ENCODE measurements around the gene PLCB4.

PLCB4 gene

DNA sequence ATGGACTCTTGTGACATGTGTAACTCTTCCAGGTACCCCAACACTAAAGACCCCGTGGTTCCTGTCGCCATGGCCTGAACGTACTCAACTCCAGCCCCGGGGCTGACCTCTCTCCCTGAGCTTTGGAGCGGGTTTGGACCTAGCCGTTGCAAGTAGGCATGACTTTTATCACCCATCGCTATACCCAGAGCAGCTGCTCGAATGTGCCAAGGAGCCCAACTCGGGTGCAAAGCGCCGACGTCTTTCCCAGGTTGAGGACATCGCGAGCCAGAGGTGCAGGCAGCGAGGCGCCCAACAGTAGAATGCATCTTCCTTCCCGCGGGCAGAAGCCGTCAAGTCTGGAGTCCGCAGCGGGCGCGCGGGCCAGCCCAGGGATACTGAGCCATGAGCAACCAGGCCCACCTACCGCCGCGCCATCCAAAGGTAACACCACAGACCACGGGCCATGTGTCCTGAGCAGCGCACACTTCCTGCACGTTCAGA is 439.9 kb downstream of the PLCB4 start:
- no peak for DNase-seq

DNA sequence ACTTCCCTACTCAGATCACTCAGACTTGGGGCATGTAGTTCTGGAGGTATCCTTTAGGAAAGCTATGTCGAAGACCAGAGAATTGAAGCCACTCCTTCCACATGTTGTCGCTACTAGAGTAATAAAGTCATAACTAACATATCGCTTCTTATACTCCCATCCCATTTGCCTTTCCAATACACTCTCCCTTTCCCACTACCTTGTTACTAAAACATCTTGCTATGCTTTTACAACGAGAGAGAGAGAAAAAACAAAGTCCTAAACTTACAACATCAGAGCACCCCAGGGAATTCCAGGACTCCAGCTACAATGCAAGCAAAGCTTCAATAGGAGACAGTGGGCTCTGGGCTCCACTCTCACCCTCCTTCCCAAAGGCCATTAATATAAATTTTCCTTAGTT is 440.4 kb downstream of the PLCB4 start:
- DNase-seq = no peak

DNA sequence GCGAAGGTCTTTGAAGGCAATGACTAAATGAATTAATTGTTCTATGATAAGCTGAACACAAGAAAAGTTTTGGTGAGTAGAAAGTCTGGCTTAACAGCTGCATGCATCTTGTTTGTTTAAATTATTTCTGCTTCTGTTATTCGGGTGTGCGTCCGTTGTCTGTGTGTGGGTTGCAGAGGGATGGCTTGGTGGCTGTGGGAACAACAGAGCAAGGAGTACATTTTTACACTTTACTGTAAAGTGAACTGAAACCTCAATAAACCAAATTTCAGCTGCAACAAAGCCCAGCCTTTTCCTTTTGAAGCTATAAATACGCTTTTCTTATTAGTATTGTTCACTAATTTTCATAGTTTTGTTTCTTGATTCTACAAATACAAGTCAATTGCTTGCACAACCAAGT is 442.0 kb downstream of the PLCB4 start:
- DNase-seq = no peak

DNA sequence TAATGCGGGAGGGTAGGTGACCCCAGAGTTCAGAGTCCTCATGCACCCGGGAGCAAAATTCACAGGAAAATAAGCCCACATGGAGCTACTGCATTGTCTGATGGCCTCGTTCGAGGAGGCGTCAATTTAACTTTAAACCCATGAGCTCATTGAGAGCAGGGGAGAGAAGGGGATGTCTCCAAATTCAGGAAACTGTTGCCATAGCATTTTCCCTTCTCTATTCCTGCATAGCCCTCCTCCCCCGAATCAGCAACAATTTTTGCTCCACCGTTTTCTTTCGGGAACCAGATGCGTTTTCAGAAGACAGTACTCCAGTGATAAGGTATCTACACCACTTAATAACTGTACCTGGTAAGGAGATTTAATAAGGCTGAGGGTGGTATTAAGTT is 445.2 kb downstream of the PLCB4 start:
- DNase-seq = no peak

DNA sequence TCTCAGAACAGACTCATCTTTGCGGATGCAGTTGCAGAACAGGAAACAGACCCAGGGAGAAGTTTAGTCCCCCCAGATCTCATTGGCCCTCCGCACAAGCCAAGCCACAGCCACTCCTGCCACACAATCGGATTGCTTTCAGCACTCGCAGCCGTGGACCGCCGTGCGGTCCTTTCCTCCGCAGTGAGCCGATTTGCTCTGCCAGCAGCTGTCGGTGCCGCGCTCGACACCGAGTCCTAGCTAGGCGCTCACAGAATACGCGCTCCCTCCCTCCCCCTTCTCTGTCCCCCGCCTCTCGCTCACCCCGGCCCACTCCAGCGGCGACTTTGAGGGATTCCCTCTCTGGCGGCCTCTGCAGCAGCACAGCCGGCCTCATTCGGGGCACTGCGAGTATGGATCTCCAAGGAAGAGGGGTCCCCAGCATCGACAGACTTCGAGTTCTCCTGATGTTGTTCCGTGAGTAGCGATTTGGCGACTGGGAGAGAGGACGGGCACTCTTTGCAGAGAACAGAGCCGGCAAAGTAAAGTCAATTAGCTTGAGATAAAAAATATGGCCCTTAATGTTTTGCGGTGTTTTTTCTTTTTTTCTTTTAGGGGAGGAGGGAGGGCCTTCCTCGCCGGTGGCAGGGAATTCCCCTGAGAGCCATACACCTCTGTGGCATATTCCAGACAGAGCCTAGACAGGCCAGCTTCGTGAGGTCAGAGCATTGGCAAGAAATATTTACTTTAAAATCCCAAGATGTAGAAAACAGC is 445.8 kb downstream of the PLCB4 start, which contains the start of gene LAMP5:
Gene LAMP5 (plus strand): TSS at position 130 of the 753 bp plus-strand sequence. CDS start 263 bp downstream, at position 393.
- DNase-seq = no peak

DNA sequence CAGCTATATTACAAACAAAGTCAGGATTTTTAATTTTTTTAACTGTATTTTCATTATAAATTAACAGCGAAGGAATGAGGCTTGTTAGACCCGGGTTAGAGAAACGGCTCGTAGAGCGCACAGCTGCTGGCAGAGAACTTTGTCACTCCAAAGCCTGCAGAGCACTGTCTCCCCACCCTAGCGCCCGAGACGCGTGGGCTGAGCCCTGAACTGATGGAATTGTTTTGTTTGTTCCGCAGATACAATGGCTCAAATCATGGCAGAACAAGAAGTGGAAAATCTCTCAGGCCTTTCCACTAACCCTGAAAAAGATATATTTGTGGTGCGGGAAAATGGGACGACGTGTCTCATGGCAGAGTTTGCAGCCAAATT is 446.3 kb downstream of the PLCB4 start:
- no peak for DNase-seq

DNA sequence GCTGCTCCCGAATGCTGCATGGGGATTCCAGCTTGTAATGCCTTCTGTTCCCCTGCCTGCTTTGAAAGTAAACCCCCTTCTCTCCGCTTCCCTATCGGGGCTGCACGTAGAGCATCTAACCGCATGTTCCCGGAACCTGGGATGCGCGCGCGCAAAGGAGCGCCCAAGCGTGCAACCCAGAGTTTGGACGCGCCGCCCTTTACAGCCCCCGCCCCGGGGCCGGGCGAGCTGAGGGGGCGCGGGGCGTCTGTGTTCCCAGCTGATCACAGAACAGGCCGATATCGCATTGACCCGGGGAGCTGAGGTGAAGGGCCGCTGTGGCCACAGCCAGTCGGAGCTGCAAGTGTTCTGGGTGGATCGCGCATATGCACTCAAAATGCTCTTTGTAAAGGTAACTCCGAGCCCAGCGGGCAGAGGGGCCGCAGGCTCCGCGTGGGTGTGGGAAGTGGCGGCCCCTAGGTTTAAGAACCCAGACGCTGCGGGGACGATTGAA is 446.9 kb downstream of the PLCB4 start:
- no peak for DNase-seq

DNA sequence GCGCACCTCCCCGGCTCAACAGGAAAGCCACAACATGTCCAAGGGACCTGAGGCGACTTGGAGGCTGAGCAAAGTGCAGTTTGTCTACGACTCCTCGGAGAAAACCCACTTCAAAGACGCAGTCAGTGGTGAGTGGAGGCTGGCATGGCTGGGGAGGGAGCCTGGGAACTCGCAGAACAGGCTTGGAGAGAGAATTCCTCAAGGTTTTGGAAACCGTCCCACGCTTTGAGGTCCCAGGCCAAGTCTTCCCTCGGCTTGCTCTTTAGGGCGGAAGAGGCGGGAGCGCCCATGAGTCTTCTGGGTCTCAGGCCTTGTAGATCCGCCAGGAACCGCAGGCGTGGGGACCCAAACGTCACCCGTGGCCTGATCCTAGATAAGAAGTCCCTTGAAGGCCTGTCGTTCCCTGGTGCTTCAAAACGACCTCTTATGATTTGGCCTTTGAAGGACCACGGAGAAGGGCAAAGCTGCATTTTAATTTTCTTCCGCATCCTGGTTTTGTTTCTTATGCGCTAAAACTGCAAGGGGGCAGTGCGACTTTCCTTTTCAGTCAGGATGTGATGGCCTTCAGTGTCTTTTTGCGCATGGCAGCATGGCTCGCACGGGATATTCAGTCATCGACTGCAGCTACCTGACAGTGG is 447.5 kb downstream of the PLCB4 start:
- no peak for DNase-seq

DNA sequence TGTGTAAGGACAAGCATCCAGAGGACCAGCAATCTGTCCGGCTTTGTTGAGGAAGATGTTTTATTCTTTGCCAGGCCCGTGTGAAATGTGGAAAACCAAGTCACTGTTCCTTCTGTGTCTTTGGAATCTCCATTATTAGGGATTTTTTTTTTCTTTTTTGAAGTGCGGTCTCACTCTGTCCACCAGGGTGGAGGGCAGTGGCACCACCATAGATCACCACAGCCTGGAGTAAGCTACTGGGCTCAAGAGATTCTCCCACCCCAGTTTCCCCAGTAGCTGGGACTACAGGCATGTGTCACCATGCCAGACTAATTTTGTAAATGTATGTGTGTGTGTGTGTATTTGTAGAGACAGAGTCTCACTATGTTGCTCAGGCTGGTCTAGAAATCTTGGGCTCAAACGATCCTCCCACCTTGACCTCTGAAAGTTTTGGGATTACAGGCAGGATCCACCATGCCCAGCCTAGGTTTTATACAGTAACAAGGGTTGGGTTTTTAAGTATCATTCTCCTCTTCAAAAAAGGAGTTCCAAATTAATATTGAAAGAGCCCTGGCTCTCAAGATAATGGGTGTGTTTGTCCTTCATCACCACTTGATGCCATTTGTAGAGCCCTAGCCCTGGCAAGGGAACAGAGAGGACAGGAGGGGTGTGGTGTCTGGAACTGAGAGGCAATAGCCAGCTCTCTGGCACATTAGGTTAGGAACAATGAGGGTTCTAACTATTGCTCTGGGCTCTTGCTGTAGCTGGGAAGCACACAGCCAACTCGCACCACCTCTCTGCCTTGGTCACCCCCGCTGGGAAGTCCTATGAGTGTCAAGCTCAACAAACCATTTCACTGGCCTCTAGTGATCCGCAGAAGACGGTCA is 448.6 kb downstream of the PLCB4 start:
- no peak for DNase-seq

DNA sequence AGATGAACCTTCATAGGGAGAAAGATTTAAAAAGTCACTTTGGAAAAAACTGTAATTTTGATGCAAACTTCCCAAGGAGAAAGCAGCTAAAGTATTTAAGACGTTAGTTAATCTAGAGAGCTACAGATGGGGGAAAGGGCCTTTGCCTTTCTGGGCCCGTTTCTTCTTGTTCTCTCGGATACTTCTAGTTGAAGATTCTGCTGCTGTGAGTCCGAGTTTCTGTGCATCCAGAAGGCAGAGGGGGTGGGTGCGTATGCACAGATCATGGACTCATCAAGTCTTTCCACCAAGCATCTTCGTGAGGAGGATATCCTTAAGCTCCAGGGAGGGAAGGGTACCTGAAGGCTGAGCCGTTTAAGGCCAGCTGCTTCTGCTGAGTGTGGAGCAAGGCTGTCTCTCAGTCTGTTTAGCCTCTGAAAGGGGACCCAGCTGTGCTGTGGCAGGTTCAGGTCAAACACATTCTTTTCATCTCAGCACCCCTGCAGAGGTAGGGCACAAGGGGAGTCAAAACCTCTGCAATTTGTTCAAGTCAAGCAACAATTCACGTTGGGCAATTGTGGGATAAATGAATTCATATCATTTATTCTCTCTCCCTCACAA is 449.8 kb downstream of the PLCB4 start:
- no peak for DNase-seq

DNA sequence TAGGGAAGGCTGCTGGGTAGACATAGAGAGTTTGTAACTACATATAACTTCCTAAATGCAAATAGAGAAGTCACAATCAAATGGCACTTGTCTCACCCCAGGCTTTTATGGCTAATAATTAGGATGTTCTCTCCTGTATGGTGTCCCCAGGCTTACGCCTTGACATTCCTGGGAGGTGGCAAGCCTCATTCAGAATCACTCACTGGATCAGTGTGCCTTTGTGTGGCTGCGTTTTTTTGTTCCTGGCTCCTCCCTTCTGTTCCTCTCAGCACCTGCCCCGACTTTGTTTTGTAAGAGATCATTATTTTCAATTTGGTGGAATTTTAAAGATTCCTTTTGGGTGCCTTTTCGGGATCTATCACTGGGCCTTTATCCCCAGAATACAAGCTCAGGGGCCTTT is 451.2 kb downstream of the PLCB4 start:
- no peak for DNase-seq

DNA sequence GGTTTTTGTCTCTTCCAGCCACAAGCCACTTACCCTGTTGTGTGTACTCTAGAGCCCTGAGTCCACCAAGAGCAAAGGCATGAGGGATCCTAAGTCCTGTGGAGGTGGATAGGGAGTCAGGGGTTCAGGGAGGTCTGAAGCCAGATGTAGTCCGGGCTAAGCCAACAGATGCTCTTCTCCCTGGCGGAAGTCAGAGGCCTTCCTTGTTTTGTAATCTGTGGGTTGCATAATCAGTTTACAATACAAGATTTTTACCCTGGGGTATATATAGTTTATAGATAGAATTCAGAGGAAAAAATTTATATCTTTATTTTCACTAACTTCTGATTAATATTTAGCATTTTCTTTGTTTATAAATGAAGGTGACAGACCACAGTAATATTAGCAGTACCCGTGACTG is 454.7 kb downstream of the PLCB4 start:
- DNase-seq = no peak
